A673 (cell line): ENCODE measurements around the gene PPP1R3F. TPM values are rescaled to one million over a fixed set of nuclear protein-coding genes. Genes with fewer than 3 reads are reported as not detected.

Experiments used
- BruUV-seq: library from RNA; stranded (reverse); fragments of 400-500 nt; replicated peaks from 2 replicates; lab custom pipeline; 2021; lab: Mats Ljungman, UMichigan
- CTCF ChIA-PET: fragments of 300-600 bp; sonication (Branson Sonifier 250); formaldehyde crosslinking; loops from one replicate; lab custom pipeline; 2022; ENCODE audit warnings: antibody characterized with exemption; lab: Charles Lee
- POLR2A ChIA-PET: fragments of 300-600 bp; sonication (Branson Sonifier 250); formaldehyde crosslinking; loops from one replicate; lab custom pipeline; 2022; ENCODE audit warnings: antibody characterized with exemption; ENCODE audit not compliant: low non-redundant PET; lab: Charles Lee
- DNase-seq: peaks from one replicate; pipeline ENCODE4 v3.0.0-alpha.2; 2015; ENCODE audit warnings: low spot score
- H3K27ac ChIP-seq: fragments of 200-600 bp; sonication (generic); 2 replicates; pipeline ENCODE4 v1.5.1; 2016; ENCODE audit warnings: mixed run types, low read depth, mild to moderate bottlenecking, mixed read lengths, antibody characterized with exemption, low read length; ENCODE audit not compliant: poor library complexity, severe bottlenecking
- H3K27me3 ChIP-seq: fragments of 200-600 bp; sonication (generic); replicated peaks from 2 replicates; pipeline ENCODE4 v1.6.1; 2017; ENCODE audit warnings: mixed run types, low read depth, mild to moderate bottlenecking, mixed read lengths, antibody characterized with exemption, low read length; ENCODE audit not compliant: insufficient read depth, poor library complexity
- H3K36me3 ChIP-seq: fragments of 200-600 bp; sonication (generic); 2 replicates; pipeline ENCODE4 v1.6.1; 2016; ENCODE audit warnings: mixed run types, mild to moderate bottlenecking, mixed read lengths, antibody characterized with exemption, low read length; ENCODE audit not compliant: insufficient read depth, poor library complexity, severe bottlenecking
- H3K4me1 ChIP-seq: fragments of 200-600 bp; sonication (generic); 2 replicates; pipeline ENCODE4 v1.6.1; 2017; ENCODE audit warnings: mixed run types, mild to moderate bottlenecking, mixed read lengths, antibody characterized with exemption, low read length; ENCODE audit not compliant: insufficient read depth, poor library complexity, severe bottlenecking
- H3K4me3 ChIP-seq: fragments of 200-600 bp; sonication (generic); 2 replicates; pipeline ENCODE4 v1.5.1; 2016; ENCODE audit warnings: low read depth, mixed run types, mild to moderate bottlenecking, mixed read lengths, low read length; ENCODE audit not compliant: poor library complexity, severe bottlenecking
- H3K9me3 ChIP-seq: fragments of 200-600 bp; sonication (generic); 2 replicates; pipeline ENCODE4 v1.6.1; 2016; ENCODE audit warnings: mixed run types, low read depth, mild to moderate bottlenecking, mixed read lengths, antibody characterized with exemption, low read length; ENCODE audit not compliant: poor library complexity, severe bottlenecking
- CTCF ChIP-seq: fragments of 300-800, 200-600 bp; sonication (generic); conservative IDR thresholded peaks from 2 replicates; pipeline ENCODE4 v1.5.1; 2017; ENCODE audit warnings: low read depth, mild to moderate bottlenecking, antibody characterized with exemption, low read length, moderate library complexity, mixed read lengths
- EZH2 ChIP-seq: fragments of 200-600 bp; sonication (generic); IDR thresholded peaks from 2 replicates; pipeline ENCODE4 v1.6.1; 2017; ENCODE audit warnings: borderline replicate concordance, low read depth, mild to moderate bottlenecking, mixed read lengths, antibody characterized with exemption, low read length; ENCODE audit not compliant: poor library complexity, severe bottlenecking
- intact Hi-C: fragments of 100-400 bp; cut with micrococcal nuclease; formaldehyde crosslinking; loops from one replicate; pipeline ENCODE4 v1.10.0; 2022; ENCODE audit not compliant: unreplicated experiment
- total RNA-seq: library from RNA; stranded (reverse); gene quantifications from 2 replicates; pipeline ENCODE4 v1.2.3, GENCODE V29; 2021

PPP1R3F gene
- total RNA-seq, 1 experiment from 2014 or later = 12.3 TPM

- Histone ChIP-seq H3K36me3 (no peaks in the 10 kb centered on the region), H3K4me1 (no peaks in the 10 kb centered on the region), H3K27me3 (no peaks in the 10 kb centered on the region), H3K9me3 (no peaks in the 10 kb centered on the region), H3K27ac (no peak overlapping the region), H3K4me3 (no peak overlapping the region)
- intact Hi-C loops = no loop called here
- CTCF ChIA-PET = no interaction called here
- TF ChIP-seq CTCF (no peak), EZH2 (no peak)
- no TSS peak for BruUV-seq
- DNase-seq = no peak
- POLR2A ChIA-PET = no interaction called here
Measured at GRCh38 chrX:49251325-49251724, 18.3 kb upstream of the PPP1R3F start.

DNA sequence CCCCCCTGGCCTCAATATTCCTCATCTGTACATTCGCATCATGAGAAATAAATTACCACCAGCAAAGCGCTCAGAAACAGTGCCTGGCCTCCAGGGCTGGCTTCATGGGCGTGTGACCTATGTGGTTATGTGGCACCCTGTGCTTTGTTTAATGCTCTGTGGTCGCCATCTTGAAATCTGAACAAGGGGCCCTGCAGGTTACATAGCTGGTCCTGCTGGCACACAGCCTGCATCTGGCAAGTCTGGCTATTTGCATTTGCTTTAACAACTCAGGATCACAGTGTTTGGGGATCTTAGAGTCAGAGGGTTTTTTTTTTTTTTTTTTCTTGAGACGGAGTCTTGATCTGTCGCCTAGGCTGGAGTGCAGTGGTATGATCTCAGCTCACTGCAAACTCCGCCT lies 15.0 kb upstream of the PPP1R3F start:
- DNase-seq = no peak
- Histone ChIP-seq H3K9me3 (no peaks in the 10 kb centered on the region), H3K4me1 (no peaks in the 10 kb centered on the region), H3K27me3 (no peaks in the 10 kb centered on the region), H3K36me3 (no peaks in the 10 kb centered on the region), H3K4me3 (no peak overlapping the region), H3K27ac (no peak overlapping the region)
- TF ChIP-seq CTCF (no peak), EZH2 (no peak)
- ChIA-PET POLR2A (no interaction called here), CTCF (no interaction called here)
- intact Hi-C loops = no loop called here
- no TSS peak for BruUV-seq

- CTCF ChIA-PET = no interaction called here
- TF ChIP-seq EZH2 = no peak
- TF ChIP-seq CTCF = no peak
- no TSS peak for BruUV-seq
- no peak for DNase-seq
- H3K4me1 ChIP-seq = no peaks in the 10 kb centered on the region
- no peaks in the 10 kb centered on the region for H3K9me3 ChIP-seq
- POLR2A ChIA-PET = no interaction called here
- no peaks in the 10 kb centered on the region for H3K27me3 ChIP-seq
- intact Hi-C loops = no loop called here
- no peak overlapping the region for H3K27ac ChIP-seq
- H3K4me3 ChIP-seq = no peak overlapping the region
- no peaks in the 10 kb centered on the region for H3K36me3 ChIP-seq
Measured at GRCh38 chrX:49256268-49256995, 13.2 kb upstream of the PPP1R3F start.
